Measurements from ENCODE around the gene S100A13.

DNA sequence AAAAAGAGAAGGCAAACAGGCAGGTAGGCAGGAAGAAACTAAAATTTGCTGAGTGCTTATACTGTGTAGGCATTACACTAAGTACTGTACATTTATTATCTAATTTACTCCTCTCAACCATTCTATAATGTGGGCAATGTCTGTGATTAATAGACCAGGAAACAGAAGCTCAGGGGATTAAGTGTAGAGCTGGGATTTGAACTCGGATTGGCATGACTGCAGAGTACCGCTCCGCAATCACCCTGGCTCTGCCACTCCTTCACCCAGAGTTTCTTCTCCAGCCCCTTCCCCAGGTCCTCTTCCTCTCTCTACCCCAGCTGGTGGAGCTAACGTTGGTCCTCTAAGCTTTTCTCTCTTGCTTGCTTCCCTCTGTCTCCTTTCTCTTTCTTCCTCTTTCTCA lies 50.2 kb downstream of the S100A13 start:
- TF ChIP-seq EZH2 (IDR thresholded peaks at IDR 0.05; ENCODE audit: borderline replicate concordance, low read length) (no peak), CTCF (IDR thresholded peaks at IDR 0.05; ENCODE audit: low read length) (no peak)

Measured in OCI-LY1 (cell line).